PC-9 (cell line): ENCODE data around the gene RELL1.

Experiments used
- EZH2 ChIP-seq: fragments of 200-600 bp; sonication (generic); IDR thresholded peaks from 2 replicates; pipeline ENCODE4 v1.8.0; 2017; ENCODE audit warnings: antibody characterized with exemption, low read depth
- TF ChIP-seq, protein P1 (sequence below): fragments of 200-600 bp; sonication (generic); conservative IDR thresholded peaks from 2 replicates; pipeline ENCODE4 v1.6.1; 2017; ENCODE audit warnings: mixed run types, antibody characterized with exemption, mild to moderate bottlenecking, moderate library complexity

DNA sequence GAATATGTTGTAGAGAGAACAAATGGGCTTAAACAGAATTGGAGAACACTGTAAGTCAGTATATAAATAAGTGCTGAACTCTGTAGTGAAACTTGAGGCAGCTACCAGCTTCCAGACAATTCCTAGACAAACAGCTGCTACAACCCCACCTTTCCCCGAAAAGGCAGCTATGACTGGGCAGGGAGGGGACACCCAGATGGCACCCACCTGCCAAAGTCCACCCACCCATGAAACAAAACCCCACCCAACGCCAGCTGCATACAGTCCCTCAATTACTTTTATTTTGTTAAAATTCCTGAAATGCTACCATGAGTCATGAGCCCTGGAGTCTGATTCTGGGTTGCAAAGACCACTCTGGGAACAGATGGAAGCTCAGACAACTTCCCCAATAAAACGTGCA, 24.4 kb downstream of the RELL1 start:
- TF ChIP-seq, protein P1, sequence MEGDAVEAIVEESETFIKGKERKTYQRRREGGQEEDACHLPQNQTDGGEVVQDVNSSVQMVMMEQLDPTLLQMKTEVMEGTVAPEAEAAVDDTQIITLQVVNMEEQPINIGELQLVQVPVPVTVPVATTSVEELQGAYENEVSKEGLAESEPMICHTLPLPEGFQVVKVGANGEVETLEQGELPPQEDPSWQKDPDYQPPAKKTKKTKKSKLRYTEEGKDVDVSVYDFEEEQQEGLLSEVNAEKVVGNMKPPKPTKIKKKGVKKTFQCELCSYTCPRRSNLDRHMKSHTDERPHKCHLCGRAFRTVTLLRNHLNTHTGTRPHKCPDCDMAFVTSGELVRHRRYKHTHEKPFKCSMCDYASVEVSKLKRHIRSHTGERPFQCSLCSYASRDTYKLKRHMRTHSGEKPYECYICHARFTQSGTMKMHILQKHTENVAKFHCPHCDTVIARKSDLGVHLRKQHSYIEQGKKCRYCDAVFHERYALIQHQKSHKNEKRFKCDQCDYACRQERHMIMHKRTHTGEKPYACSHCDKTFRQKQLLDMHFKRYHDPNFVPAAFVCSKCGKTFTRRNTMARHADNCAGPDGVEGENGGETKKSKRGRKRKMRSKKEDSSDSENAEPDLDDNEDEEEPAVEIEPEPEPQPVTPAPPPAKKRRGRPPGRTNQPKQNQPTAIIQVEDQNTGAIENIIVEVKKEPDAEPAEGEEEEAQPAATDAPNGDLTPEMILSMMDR = no peak
- TF ChIP-seq EZH2 = no peak
